Activated CD8-positive, alpha-beta memory T cell treated with anti-CD3 and anti-CD28 coated beads, Interleukin-2, amount 50 U/mL, for 1 hour (primary cell): ENCODE results near the gene CDC34.
"Not testable (repeated sequence)": the region's sequence is repeated elsewhere in the genome, so short reads cannot be mapped to it uniquely, and the experiment has no call there.

Experiments
- DNase-seq: peaks from one replicate; pipeline ENCODE4 v3.0.0-alpha.2; 2020; ENCODE audit errors: extremely low read depth

Gene CDC34

GRCh38 chr19:573519-573825 is 41.9 kb downstream of the CDC34 start:
- DNase-seq: no peak

GRCh38 chr19:574658-575526 is 43.3 kb downstream of the CDC34 start:
- no peak for DNase-seq

GRCh38 chr19:575527-576506 is 44.3 kb downstream of the CDC34 start:
- DNase-seq: no peak

GRCh38 chr19:576768-577438 is 45.3 kb downstream of the CDC34 start:
- no peak for DNase-seq

- DNase-seq: no peak
Observed at GRCh38 chr19:577439-578392, 46.2 kb downstream of the CDC34 start.

GRCh38 chr19:579111-579841 is 47.7 kb downstream of the CDC34 start:
- DNase-seq: no peak

- DNase-seq: no peak
Observed at GRCh38 chr19:579842-580155, 48.2 kb downstream of the CDC34 start.

- no peak for DNase-seq
Observed at GRCh38 chr19:580274-580835, 48.8 kb downstream of the CDC34 start.

- DNase-seq: no peak
Observed at GRCh38 chr19:581399-582111, 50.0 kb downstream of the CDC34 start.

- no peak for DNase-seq
Observed at GRCh38 chr19:582497-583197, 51.1 kb downstream of the CDC34 start.

GRCh38 chr19:583198-583967 is 51.8 kb downstream of the CDC34 start:
- no peak for DNase-seq

GRCh38 chr19:583968-584239 is 52.3 kb downstream of the CDC34 start:
- DNase-seq: no peak

- DNase-seq: no peak
Observed at GRCh38 chr19:584240-585001, 52.9 kb downstream of the CDC34 start.

GRCh38 chr19:585146-585545 is 53.6 kb downstream of the CDC34 start:
- DNase-seq: not testable (repeated sequence)

- DNase-seq: no peak
Observed at GRCh38 chr19:585551-586110, 54.1 kb downstream of the CDC34 start.

GRCh38 chr19:588093-588740 is 56.7 kb downstream of the CDC34 start:
- no peak for DNase-seq
